GM12801 (cell line): ENCODE results near the gene SHISAL1.

Source experiments
- CTCF ChIP-seq: IDR thresholded peaks from one replicate; pipeline ENCODE4 v1.5.1; 2011; ENCODE audit warnings: control low read depth; ENCODE audit not compliant: insufficient read length; ENCODE audit errors: extremely low read depth

The SHISAL1 gene

DNA sequence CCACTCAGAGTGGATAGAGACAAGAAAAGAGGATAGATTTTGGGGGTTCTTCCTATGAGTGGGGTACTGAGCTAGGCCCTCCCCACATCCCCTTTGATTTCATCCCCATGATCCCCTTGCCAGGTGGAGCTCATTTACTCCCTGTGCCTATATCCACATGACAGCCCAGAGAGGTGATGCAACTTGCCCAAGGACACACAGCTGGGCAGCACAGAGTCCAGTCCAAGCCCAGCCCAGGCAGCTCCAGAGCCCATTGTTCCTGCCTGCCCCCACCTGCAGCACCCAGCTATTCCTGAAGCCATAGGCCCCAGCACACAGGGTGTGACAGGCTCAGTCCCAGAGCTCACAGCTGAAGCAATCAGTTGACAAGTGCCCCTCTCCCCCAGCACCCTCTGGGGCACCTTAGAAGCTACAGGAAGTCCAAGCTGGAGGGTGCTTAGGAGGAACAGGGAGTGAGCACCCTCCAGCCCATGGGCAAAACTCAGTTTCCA lies 41.7 kb downstream of the SHISAL1 start:
- TF ChIP-seq CTCF: no peak

- no peak for TF ChIP-seq CTCF
Measured at GRCh38 chr22:44270556-44270880, 42.2 kb downstream of the SHISAL1 start.

GRCh38 chr22:44269757-44270555 lies 42.8 kb downstream of the SHISAL1 start:
- TF ChIP-seq CTCF: no peak

- no peak for TF ChIP-seq CTCF
Measured at GRCh38 chr22:44269117-44269498, 43.6 kb downstream of the SHISAL1 start.

- TF ChIP-seq CTCF: no peak
Measured at GRCh38 chr22:44268431-44269116, 44.2 kb downstream of the SHISAL1 start.

DNA sequence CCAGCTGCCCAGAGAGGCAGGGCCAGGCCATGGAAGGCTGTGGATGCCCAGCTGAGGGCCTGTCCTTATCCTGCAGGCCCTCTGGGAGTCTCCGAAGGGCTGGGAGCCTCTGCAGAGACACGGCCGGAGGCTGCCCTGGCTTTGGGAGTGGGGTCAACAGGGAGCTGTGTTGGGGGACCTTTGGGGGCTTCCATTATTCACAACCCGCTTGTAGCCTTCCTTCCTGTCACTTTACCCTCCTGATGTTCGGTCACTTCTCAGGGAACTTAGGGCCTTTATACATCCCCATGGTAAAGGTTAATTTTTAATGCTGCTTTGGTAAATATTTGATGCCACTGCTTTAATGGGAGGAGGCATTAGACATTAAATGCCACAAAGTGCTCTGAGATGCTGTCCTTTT lies 44.9 kb downstream of the SHISAL1 start:
- TF ChIP-seq CTCF: no peak

DNA sequence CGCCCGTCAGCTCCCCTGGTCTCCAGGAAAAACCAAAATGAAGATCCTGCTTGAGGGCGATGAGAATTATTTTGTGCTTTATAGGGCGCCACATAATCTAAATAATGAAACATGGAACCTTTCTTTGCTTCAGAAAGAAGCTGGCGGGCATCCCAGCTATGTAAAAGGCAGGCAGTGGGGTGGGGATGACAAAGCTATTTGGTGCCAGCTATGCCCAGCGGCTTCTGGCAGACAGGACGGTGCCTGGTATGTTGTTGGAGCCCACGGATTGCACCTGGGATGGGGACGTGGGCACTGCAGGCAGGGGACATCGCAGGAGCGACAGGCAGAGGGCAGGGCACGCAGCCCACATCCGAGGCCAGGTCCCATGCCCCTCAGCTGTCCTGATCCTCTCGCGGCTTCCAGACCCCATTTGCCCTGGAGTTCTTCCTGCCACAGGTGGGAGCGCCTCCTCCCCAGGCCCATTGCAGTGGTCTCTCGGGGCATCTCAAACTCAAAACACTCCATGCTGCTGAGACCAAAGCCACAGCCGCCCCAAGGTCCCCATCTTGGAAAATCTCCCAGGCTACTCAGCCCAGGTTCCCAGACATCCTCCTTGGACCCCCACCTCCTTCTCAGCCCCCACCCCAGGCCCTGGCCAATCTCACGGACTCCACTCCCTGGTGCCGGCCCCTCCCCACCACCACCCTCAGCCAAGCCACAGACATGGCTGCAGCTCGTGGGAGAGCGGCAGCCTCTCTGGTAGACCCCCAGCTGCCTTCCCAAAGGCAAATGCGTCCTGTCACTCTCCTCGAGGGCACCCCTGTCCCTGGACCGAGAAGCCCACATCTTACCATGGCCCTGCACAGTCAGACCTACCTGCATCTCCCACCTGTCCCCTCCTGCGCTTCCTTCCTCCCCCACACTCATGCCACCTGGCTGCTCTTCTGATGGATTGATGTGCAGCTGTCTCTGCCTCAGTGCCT lies 45.7 kb downstream of the SHISAL1 start:
- no peak for TF ChIP-seq CTCF
